GM10847 (cell line): ENCODE data around the gene NDNF.

Experiments used
- POLR2A ChIP-seq: IDR thresholded peaks from 2 replicates; pipeline ENCODE4 v1.6.1; 2011; ENCODE audit not compliant: insufficient read length; ENCODE audit errors: extremely low read depth

Gene NDNF

GRCh38 chr4:121073672-121074381, 1.5 kb upstream of the NDNF start:
- no peak for TF ChIP-seq POLR2A

- no peak for TF ChIP-seq POLR2A
Measured at GRCh38 chr4:121073004-121073435, 685 bp upstream of the NDNF start.

GRCh38 chr4:121071640-121072223, 603 bp downstream of the NDNF start:
- no peak for TF ChIP-seq POLR2A

GRCh38 chr4:121070696-121071639, 1.4 kb downstream of the NDNF start:
- no peak for TF ChIP-seq POLR2A

GRCh38 chr4:121070274-121070673, 2.1 kb downstream of the NDNF start:
- no peak for TF ChIP-seq POLR2A

GRCh38 chr4:121069430-121069829, 2.9 kb downstream of the NDNF start:
- no peak for TF ChIP-seq POLR2A

- TF ChIP-seq POLR2A: no peak
Measured at GRCh38 chr4:121064482-121064881, 7.9 kb downstream of the NDNF start.

- TF ChIP-seq POLR2A: no peak
Measured at GRCh38 chr4:121062521-121062920, 9.8 kb downstream of the NDNF start.

- TF ChIP-seq POLR2A: no peak
Measured at GRCh38 chr4:121061861-121062260, 10.5 kb downstream of the NDNF start.

GRCh38 chr4:121061215-121061614, 11.1 kb downstream of the NDNF start:
- no peak for TF ChIP-seq POLR2A

GRCh38 chr4:121057466-121057922, 14.8 kb downstream of the NDNF start:
- no peak for TF ChIP-seq POLR2A

GRCh38 chr4:121056066-121056465, 16.3 kb downstream of the NDNF start:
- no peak for TF ChIP-seq POLR2A

- TF ChIP-seq POLR2A: no peak
Measured at GRCh38 chr4:121054373-121054772, 18.0 kb downstream of the NDNF start.

GRCh38 chr4:121053601-121054143, 18.7 kb downstream of the NDNF start:
- TF ChIP-seq POLR2A: no peak

GRCh38 chr4:121050300-121050699, 22.0 kb downstream of the NDNF start:
- no peak for TF ChIP-seq POLR2A
